Esophagus squamous epithelium (tissue), 5 donors: ENCODE measurements around the gene PYM1. TPM values are rescaled to one million over a fixed set of nuclear protein-coding genes. Genes with fewer than 3 reads are reported as not detected.

Source experiments
- DNase-seq: peaks from one replicate; lab custom pipeline; 2025; lab: John Stamatoyannopoulos, UW
- H3K27ac ChIP-seq, 4 donors: fragments of 200-600 bp; sonication (generic); one replicate each; pipeline ENCODE4 v1.5.1; 2016 to 2019; ENCODE audit warnings: mild to moderate bottlenecking in 1 of 4
- H3K27me3 ChIP-seq, 4 donors: fragments of 200-600 bp; sonication (generic); 1 replicate in 3 of 4; 2 replicates in 1 of 4; pipeline versions ENCODE4 v1.5.1 to v1.6.0; 2017 to 2021; ENCODE audit warnings: antibody characterized with exemption in 1 of 4
- H3K36me3 ChIP-seq, 3 donors: fragments of 200-600 bp; sonication (generic); one replicate each; pipeline ENCODE4 v1.5.1; 2016 to 2019
- H3K4me1 ChIP-seq, 3 donors: fragments of 200-600 bp; sonication (generic); one replicate each; pipeline ENCODE4 v1.5.1; 2017 to 2019
- H3K4me3 ChIP-seq, 4 donors: fragments of 200-600 bp; sonication (generic); 1 replicate in 3 of 4; 2 replicates in 1 of 4; pipeline ENCODE4 v1.5.1; 2016 to 2019; ENCODE audit warnings: mild to moderate bottlenecking in 2 of 4, moderate library complexity in 1 of 4
- H3K9me3 ChIP-seq, 3 donors: fragments of 200-600 bp; sonication (generic); one replicate each; pipeline ENCODE4 v1.5.1; 2016 to 2019
- POLR2A ChIP-seq, 4 donors: fragments of 450-650 bp; IDR thresholded peaks; one replicate each; pipeline ENCODE4 v1.6.1; 2017; ENCODE audit warnings: antibody characterized with exemption in 4 of 4, mild to moderate bottlenecking in 4 of 4, moderate library complexity in 3 of 4
- WGBS, 2 donors: methylation state at CpG; one replicate each; pipeline ENCODE4 v1.1.5; 2018; 5-methylcytosine and 5-hydroxymethylcytosine counted together
- intact Hi-C: fragments of 100-400 bp; cut with DNase I; formaldehyde crosslinking; loops from one replicate; pipeline ENCODE4 v1.15.0; 2022
- total RNA-seq, 4 donors: library from RNA; depleted of rRNA; stranded (reverse); fragments of >200 nt; gene quantifications; one replicate each; pipeline ENCODE4 v1.1.0, GENCODE V29; 2016
- TF ChIP-seq, protein P1 (sequence below), 6 experiments: fragments of 450-650 bp in 4 of 6; fragments of 200-600 bp in 2 of 6; sonication (generic) in 2 of 6; IDR thresholded peaks; one replicate each; pipeline ENCODE4 v1.5.1; 2016 to 2019; ENCODE audit warnings: antibody characterized with exemption in 6 of 6, mild to moderate bottlenecking in 4 of 6, moderate library complexity in 4 of 6
- donor health status: DM: yes; HTN: yes; CAD: no.

The PYM1 gene
- total RNA-seq, 4 donors from 2014 or later = 60.7 to 107 (median 85.0) TPM

DNA sequence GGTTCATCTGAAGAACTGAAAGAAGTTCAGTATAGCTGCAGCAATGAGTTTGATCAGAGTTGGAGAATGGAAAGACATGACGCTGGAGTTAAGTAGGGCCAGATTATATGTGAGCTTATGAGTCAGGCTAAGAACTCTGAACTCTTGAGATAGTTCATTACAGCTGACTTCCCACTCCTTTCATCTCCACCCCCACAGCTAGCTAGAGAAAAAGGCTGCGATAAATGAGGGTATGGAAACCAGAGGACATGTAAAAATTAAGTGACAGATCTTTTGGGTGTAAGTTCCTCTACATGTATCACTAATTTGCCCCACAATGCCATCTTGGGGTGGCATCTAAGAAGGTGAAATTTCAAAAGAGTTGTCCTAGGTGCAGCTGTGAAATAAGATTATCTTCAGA is 28.6 kb downstream of the PYM1 start:
- Histone ChIP-seq H3K4me3 (no peak overlapping the region), H3K4me1 (no peaks in the 10 kb centered on the region), H3K36me3 (peaks cover 6 to 47% (median 16%) of the 10 kb centered on the region in 3 donors), H3K9me3 (no peaks in the 10 kb centered on the region), H3K27me3 (no peaks in the 10 kb centered on the region), H3K27ac (no peak overlapping the region)
- 52% methylated on average over 2 of the region's 2 CpGs for WGBS, 2 donors
- TF ChIP-seq, protein P1, sequence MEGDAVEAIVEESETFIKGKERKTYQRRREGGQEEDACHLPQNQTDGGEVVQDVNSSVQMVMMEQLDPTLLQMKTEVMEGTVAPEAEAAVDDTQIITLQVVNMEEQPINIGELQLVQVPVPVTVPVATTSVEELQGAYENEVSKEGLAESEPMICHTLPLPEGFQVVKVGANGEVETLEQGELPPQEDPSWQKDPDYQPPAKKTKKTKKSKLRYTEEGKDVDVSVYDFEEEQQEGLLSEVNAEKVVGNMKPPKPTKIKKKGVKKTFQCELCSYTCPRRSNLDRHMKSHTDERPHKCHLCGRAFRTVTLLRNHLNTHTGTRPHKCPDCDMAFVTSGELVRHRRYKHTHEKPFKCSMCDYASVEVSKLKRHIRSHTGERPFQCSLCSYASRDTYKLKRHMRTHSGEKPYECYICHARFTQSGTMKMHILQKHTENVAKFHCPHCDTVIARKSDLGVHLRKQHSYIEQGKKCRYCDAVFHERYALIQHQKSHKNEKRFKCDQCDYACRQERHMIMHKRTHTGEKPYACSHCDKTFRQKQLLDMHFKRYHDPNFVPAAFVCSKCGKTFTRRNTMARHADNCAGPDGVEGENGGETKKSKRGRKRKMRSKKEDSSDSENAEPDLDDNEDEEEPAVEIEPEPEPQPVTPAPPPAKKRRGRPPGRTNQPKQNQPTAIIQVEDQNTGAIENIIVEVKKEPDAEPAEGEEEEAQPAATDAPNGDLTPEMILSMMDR (IDR thresholded peaks at IDR 0.05) = no peak
- TF ChIP-seq POLR2A (IDR thresholded peaks at IDR 0.05) = no peak
- no peak for DNase-seq
- intact Hi-C loops = no loop called here

DNA sequence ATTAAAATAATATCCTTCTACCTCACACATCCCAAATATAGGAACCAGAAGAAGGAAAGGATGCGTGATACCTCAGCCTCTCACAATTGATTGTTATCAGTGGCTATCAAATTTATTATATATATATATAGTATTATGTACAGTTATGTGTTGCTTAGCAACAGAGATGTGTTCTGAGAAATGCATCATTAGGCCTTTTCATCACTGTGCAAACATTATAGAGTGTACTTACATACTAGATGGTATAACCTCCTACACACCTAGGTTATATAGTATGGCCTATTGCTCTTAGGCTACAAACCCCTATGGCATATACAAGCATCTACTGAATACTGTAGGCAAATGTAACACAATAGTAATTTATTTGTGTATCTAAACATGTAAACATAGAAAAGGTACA is 34.0 kb downstream of the PYM1 start:
- DNase-seq = no peak
- TF ChIP-seq, protein P1 (IDR thresholded peaks at IDR 0.05) = no peak
- no peak for TF ChIP-seq POLR2A (IDR thresholded peaks at IDR 0.05)
- Histone ChIP-seq H3K4me1 (no peaks in the 10 kb centered on the region), H3K27me3 (no peaks in the 10 kb centered on the region), H3K4me3 (no peak overlapping the region), H3K9me3 (no peaks in the 10 kb centered on the region), H3K27ac (no peak overlapping the region), H3K36me3 (no peaks in the 10 kb centered on the region)
- WGBS, 2 donors = 88 to 91% methylated on average over 1 of the region's 1 CpG
- intact Hi-C loops = no loop called here

DNA sequence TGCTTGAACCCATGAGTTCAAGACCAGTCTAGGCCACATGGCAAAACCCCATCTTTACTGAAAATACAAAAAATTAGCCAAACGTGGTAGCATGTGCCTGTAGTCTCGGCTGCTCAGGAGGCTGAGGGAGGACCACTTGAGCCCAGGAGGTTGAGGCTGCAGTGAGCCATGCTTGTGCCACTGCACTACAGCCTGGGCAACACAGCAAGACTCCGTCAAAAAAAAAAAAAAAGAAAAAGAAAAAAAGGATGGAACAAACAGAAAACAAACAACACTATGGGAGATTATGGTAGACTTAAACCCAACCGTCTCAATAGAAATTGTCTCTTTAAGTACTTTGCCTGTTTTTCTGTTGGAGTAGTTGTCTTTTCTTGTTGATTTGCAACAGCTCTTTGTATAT is 36.4 kb downstream of the PYM1 start:
- WGBS, 2 donors = 87 to 93% methylated on average over 4 of the region's 4 CpGs
- DNase-seq = no peak
- H3K4me1 ChIP-seq = no peaks in the 10 kb centered on the region

DNA sequence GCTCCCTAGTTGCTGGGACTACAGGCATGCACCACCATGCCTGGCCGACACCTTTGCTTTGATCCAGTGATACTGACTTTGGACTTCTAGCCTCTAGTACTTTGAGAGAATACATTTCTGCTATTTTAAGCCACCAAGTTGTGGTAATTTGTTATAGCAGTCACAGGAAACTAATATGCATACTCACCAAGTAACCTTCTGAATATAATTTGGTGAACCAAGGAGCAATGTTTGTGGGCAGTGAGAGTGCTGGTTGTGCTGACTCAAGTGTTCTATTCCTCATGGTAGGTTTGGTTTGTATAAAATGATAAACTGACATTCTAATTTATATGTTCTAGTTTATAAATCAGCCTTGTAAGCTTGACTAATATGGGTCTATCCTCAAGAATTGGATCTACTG is 42.6 kb downstream of the PYM1 start:
- TF ChIP-seq, protein P1 (IDR thresholded peaks at IDR 0.05) = no peak
- no peak for TF ChIP-seq POLR2A (IDR thresholded peaks at IDR 0.05)
- Histone ChIP-seq H3K36me3 (no peaks in the 10 kb centered on the region), H3K27me3 (no peaks in the 10 kb centered on the region), H3K9me3 (no peaks in the 10 kb centered on the region), H3K4me3 (no peak overlapping the region), H3K27ac (no peak overlapping the region), H3K4me1 (peaks cover 0 to 10% (median 0%) of the 10 kb centered on the region in 3 donors)
- no peak for DNase-seq
- WGBS, 2 donors = 73 to 92% methylated on average over 1 of the region's 1 CpG
- intact Hi-C loops = no loop called here

More for the DNA sequence above, 36.4 kb downstream of the PYM1 start:
- no peak overlapping the region for H3K4me3 ChIP-seq
- intact Hi-C loops = no loop called here
- no peak for TF ChIP-seq POLR2A (IDR thresholded peaks at IDR 0.05)
- TF ChIP-seq, protein P1 (IDR thresholded peaks at IDR 0.05) = no peak
- H3K36me3 ChIP-seq = no peaks in the 10 kb centered on the region
- no peak overlapping the region for H3K27ac ChIP-seq
- H3K9me3 ChIP-seq = no peaks in the 10 kb centered on the region
- no peaks in the 10 kb centered on the region for H3K27me3 ChIP-seq

DNA sequence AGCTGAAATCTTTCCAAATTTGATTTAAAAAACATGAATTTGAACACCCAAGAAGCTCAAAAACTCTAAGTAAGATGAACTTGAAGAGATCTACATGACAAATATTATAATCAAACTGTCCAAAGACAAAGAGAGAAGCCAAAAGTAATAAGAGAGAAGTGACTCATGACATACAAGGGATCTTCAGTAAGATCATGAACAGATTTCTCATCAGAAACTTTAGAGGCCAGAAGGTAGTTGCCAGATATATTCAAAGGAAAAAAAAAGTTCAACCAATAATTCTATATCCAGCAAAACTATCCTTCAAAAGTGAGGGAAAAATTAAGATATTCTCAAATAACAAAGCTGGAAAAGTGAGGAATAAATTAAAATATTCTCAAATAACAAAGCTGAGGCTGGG is 49.9 kb downstream of the PYM1 start:
- Histone ChIP-seq H3K9me3 (peaks cover 0 to 8% (median 0%) of the 10 kb centered on the region in 3 donors), H3K4me3 (no peak overlapping the region), H3K36me3 (no peaks in the 10 kb centered on the region), H3K27me3 (no peaks in the 10 kb centered on the region), H3K27ac (no peak overlapping the region), H3K4me1 (peaks cover 0 to 44% (median 10%) of the 10 kb centered on the region in 3 donors)
- intact Hi-C loops = no loop called here
- TF ChIP-seq, protein P1 (IDR thresholded peaks at IDR 0.05) = no peak
- TF ChIP-seq POLR2A (IDR thresholded peaks at IDR 0.05) = no peak
- DNase-seq = no peak
